NB4 (cell line): ENCODE measurements around the gene STX4.

Experiments
- CTCF ChIP-seq: IDR thresholded peaks from one replicate; pipeline ENCODE4 v1.5.1; 2012; ENCODE audit warnings: low read depth, low read length
- POLR2A ChIP-seq: IDR thresholded peaks from 2 replicates; pipeline ENCODE4 v1.6.1; 2011; ENCODE audit warnings: mild to moderate bottlenecking; ENCODE audit not compliant: insufficient read length; ENCODE audit errors: extremely low read depth

- no peak for TF ChIP-seq CTCF
- TF ChIP-seq POLR2A, result no peak
These were observed 45.4 kb downstream of the STX4 start for GRCh38 chr16:31078597-31079341.
